CD4-positive, alpha-beta T cell treated with Interferon alpha-2 for 1 hour (primary cell): Measurements from ENCODE around the gene FABP7.
"Not testable (repeated sequence)": the region's sequence is repeated elsewhere in the genome, so short reads cannot be mapped to it uniquely, and the experiment has no call there.

Source experiments
- DNase-seq, 2 donors: peaks; one replicate each; pipeline ENCODE4 v3.0.0-alpha.2; 2020 to 2022

Gene FABP7

DNA sequence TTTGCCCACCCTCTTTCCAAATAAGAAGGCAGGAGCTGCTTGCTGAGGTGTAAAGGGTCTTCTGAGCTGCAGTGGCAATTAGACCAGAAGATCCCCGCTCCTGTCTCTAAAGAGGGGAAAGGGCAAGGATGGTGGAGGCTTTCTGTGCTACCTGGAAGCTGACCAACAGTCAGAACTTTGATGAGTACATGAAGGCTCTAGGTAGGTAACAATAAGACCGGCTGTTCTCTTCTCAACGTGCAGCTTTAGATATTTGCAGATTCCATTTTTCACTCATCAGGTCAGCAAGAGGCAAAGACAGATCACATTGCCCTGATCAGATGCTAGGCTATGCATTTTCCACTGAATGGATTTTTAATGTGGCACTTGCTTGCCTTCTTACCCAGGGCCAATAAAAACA, at the start of gene FABP7:
TSS of gene FABP7 (plus strand) at position 50 of the 400 bp plus-strand sequence. CDS start at position 129, 79 bp downstream.
- no peak for DNase-seq

GRCh38 chr6:122730334-122730733, 49.2 kb upstream of the FABP7 start:
- DNase-seq = no peak

DNA sequence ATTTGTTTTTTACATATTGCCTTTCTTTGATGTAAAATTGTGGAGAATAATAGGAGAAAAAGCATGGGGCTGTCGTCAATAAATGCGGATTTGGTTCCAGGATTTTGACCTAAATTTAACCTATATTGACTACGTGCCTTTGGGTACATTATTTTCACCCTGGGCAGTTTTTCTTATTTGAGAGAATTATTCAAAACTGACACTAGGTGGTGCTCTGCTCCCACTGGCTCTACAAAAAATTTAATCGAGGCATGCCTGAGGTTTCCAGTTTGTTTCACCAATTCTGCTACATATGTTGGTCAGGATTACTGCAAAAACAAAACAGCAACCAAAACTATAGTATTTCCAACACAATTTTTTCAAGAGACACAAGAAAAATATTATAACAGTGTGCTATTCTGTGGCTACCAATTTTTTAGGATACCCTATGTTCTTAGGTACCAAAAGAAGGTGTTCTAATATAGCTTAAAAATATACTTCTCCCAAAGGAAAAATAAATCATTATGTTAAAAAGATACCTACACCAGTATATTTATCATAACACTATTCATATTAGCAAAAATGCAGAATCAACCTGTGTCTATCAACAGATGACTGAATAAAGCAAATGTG, 48.6 kb upstream of the FABP7 start:
- peak in 1 of 2 donors; percentile 29 for DNase-seq

DNA sequence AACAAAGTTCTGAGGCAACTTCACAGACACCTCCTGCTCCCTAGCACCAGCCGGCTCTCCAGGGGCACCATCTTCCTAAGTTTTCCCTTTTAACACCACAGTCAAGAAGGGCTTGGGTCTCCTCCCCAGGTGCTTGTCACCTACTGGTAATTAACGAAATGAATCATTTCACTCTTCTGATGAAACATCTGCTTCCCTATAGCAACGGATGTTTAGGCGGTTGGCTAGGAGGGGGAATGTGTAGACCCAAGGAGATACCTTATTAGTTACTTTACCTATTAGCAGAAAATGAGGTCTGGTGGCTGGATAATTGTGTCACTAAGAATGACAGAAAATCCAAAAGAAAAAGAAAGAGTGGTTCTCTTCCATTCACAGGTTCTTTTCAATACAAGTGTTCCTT, 46.3 kb upstream of the FABP7 start:
- DNase-seq = no peak

DNA sequence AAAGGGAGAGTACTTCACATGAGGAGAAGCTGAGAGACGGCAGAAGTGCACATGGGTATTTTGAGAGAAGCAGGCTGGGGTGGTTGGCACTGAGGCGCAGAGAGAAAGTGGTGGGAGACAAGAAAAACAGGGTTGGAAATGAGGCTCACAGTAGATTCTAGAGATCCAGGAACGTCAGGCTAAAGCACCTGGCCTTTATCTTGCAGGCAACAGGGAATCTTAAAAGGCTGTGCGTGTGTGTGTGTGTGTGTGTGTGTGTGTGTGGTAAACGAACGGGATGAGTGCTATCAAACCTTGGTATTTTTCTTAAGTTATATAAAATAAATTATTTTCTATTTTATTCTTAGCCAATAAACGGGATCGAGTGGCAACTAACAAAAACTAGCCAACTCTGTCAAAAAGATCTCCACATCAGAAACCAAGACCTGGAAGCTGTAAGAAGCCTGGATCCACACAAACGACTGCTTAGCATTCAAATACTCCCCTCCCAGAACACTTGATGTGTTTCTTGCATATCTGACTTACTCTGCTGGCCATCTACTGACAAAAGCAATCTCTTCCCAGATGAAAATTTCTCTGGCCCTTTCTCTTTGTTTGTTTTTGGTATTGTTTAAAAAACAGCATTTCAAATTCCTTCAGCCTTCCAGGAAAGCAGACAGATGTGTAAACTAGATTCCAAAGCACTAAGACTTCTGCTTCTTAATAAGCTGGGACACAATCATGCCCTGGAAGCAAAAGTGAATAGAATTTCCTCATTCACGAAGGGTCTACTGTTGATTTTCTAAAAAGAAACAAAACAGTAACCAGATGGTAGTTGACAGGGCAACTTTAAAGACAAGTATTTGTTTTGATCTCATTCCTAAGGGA, 44.8 kb upstream of the FABP7 start:
- no peak for DNase-seq

GRCh38 chr6:122735582-122735981, 43.9 kb upstream of the FABP7 start:
- DNase-seq = no peak

GRCh38 chr6:122736163-122736562, 43.4 kb upstream of the FABP7 start:
- no peak for DNase-seq

DNA sequence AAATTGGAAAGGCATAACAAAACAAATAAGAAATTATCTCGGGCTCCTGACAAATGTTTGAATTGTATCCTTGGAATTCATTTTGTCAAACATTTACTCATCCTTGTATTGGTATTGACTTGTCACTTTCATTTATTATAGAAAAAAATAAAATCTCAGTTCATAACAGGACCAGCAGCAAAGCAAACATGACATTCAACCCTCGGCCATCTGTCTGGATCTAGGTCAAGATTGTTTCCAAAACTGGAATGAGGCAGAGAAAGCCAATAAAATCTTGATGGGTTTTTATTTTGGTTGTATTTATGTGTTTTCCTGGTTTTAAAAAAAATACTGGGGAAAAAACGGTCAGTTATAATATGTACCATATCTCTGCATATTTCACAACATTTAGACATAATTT, 42.9 kb upstream of the FABP7 start:
- DNase-seq = no peak

GRCh38 chr6:122740091-122740490, 39.4 kb upstream of the FABP7 start:
- no peak for DNase-seq

DNA sequence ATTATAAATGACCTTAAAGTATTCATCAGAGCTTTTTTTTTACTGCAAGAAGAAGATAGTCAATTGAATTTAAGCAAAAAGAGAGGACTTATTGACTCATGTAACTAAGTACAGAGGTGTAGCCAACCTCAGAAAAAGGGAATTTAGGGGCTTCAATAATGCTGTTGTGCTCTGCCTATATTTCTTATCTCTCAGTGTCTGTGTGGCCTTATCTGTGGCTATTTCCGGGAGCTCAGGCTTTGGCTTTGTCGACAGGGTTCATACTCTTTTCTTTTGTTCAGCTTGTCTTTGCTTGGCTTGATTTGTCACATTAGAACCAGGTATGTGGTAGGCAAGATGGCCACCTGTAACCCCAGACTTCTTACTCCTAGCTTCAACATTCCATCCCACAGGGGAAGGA, 38.6 kb upstream of the FABP7 start:
- DNase-seq = no peak

GRCh38 chr6:122744247-122744646, 35.3 kb upstream of the FABP7 start:
- DNase-seq = not testable (repeated sequence)

DNA sequence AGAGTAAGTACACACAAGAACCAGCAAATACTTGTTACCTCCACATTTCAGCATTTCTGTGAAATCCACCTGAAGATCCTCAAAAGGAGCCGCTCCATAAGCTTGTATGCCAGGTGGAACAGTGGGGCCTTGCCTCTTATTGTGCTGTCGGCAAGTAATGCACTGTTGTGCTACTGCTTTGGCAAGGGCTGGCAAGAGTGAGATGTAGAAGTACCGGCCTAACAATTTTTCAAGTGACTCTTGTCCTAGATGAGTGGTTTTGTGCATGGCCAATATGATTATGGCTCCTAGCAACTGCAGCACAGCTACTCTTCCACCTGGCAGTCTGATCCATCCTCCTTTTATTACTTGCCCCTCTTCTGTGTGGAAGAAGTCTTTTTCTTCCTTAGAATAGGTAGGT, 34.7 kb upstream of the FABP7 start:
- DNase-seq = not testable (repeated sequence)

DNA sequence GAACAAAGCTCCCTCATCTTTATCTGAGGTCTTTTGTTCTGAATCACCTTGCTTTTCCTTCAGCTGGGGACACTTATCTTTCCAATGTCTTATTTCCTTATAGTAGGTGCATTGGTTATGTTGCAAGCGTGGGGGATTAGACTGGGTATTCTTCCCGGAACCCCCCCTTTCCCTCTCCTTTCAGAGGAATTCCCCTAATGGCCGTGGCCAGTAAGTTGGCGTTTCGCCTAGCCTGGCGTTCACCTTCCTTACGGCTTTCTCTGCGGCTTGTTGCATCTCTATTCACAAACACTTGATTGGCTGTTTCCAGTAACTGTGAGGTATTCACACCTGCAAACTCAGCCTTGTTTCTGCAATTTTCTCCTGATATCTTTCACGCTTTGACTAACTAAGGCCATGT, 32.8 kb upstream of the FABP7 start:
- no peak for DNase-seq

GRCh38 chr6:122747573-122747972, 31.9 kb upstream of the FABP7 start:
- peak in 1 of 2 donors; percentile 62 for DNase-seq

GRCh38 chr6:122748945-122749344, 30.6 kb upstream of the FABP7 start:
- DNase-seq = not testable (repeated sequence)

GRCh38 chr6:122749451-122750050, 30.0 kb upstream of the FABP7 start:
- no peak for DNase-seq

DNA sequence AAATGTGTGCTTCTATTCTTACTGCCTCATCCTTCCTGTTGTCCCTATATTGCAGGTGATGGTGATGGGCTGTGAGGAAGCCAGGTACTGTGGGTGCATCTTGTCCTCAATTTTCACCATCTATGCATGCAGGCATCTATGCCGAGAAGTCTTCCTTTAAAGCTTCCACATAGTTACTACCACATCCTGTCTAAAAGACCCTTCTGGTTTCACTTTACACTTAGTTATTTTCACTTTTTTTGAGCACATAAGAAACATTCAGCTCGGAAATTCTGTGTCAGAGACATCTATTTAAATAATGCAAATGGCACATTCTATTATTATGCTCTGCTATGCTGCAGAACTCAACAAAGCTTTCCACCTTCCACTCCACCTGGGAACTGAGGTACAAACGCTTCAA, 28.2 kb upstream of the FABP7 start:
- DNase-seq = no peak

GRCh38 chr6:122752459-122752858, 27.1 kb upstream of the FABP7 start:
- DNase-seq = no peak

GRCh38 chr6:122753000-122753687, 26.4 kb upstream of the FABP7 start:
- DNase-seq = no peak

GRCh38 chr6:122753688-122754056, 25.8 kb upstream of the FABP7 start:
- no peak for DNase-seq

DNA sequence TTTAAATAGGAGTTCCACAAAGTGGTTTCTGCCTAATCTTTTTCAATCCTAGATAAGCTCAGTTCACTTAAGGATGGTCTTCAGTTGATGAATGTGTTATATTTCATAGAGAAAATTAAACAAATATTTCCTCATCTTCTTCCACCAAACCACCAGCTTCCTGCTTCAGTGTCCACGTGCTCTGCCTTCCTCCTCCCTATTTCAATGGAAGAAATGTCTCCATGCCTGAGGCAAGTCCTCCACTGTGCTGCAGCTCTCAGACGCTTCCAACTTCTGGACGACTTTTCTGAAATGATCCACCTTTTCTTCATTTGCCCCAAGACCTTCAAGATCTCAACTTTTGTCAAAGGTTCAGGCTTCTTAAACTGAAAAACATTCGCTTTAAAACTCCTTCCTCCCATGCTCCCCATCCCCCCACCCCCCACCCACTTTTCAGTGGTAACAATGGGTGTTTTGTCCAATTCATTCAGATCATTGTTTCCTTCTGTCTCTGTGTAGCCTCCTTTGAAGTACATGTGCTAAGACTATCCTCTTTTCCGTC, 25.3 kb upstream of the FABP7 start:
- DNase-seq = no peak

DNA sequence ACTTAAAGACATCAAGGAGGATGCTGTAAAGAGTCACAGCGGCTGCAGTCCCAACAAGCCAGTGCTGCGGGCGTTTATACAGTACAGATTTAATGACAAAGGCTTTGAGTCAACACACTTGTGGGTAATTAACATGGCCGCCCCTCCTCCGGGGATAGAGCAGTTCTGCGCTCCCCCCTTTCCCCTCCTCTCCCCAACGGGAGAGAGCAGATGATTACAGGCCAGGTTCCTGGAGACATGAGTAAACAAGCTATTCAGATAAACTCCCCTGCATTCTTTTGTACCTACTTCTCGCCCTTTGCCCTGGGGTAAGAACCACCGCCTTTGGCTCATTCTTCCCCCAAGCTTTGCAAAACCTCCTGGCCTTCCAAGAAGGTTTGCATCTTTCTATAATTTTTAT, 23.6 kb upstream of the FABP7 start:
- DNase-seq = no peak

DNA sequence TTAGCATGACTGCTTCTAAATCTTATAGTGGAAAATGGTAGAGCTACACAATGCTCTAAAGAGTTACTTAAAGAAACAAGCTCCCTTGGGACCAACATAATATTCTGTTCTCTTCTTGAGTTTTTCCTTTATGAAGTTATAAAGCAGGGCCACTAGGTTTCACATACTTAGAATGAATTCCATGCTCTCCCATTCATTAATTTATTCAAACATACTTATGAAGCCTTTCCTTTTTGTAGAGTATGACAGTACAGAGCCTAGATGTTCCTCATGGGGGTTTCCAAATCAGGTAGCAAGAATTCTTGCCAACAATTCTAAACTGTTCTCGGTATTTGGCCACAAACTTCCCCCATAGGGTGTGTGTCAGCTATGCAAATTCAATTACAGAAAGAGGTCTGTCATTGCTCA, 20.6 kb upstream of the FABP7 start:
- peak in 1 of 2 donors; percentile 40 for DNase-seq
